HG02798 (cell line): ENCODE data around the gene ACSF2.

Experiments used
- ATAC-seq: cut with Tn5 transposase; IDR thresholded peaks from one replicate; pipeline ENCODE4 v1.9.1; 2021; ENCODE audit warnings: mild to moderate bottlenecking; ENCODE audit not compliant: unreplicated experiment, poor library complexity

ACSF2 gene

DNA sequence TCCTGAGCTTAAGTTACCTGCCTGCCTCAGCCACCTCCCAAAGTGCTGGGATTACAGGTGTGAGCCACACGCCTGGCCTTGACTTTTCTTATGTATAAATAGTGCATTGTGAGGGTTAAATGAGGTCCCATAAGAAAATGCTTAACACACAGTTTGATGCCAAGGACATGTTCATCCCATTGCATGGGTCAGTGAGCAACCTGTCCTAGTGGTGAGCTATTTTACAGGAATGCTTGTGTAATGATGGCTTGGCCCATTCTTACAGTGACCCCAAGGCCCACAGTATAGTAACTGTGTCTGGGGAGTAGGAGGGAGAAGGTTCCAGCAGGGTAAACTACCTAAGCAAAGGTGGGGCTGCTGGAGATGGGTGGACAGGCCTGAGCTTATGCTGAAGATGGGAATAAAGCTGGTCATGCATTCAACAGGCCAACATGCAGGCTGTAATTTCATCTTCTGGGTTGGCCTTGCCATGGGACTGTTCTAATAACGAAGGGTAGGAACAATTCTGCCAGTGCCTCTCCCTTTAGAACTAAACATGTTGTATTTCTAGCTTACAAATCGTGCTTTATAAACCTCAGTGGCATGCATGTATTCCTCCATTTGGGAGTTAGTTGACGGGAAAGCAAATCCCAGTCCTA is 6.2 kb downstream of the ACSF2 start:
- no peak for ATAC-seq

DNA sequence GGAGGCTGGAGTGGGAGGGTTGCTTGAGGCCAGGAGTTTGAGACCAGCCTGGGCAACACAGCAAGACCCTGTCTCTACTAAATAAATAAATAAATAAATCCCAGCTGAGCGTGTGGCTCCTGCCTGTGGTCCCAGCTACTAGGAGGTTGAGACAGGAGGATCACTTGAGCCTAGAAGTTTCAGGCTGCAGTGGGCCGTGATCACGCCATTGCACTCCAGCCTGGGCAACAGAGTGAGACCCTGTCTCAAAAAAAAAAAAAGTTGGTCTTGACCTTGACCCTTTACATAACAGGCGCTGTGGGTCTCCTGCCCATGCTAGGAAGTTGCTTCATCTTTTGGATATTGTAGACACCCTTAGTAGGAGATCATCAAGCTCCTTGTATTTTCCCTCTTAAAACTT is 11.4 kb downstream of the ACSF2 start:
- no peak for ATAC-seq

DNA sequence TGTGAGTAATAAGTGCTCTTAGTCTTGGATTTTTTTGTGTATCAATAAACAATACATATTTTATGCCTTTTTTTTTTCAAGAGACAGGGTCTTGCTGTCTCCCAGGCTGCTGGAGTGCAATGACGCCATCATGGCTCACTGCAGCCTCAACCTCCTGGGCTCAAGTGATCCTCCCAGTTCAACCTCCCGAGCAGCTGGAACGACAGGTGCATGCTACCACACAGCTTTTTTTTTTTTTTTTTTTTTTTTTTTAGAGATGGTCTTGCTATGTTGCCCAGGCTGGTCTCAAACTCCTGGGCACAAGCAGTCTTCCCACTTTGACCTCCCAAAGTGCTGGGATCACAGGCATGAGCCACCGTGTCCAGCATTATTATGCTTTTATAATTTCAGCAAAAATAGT is 13.0 kb downstream of the ACSF2 start:
- no peak for ATAC-seq

DNA sequence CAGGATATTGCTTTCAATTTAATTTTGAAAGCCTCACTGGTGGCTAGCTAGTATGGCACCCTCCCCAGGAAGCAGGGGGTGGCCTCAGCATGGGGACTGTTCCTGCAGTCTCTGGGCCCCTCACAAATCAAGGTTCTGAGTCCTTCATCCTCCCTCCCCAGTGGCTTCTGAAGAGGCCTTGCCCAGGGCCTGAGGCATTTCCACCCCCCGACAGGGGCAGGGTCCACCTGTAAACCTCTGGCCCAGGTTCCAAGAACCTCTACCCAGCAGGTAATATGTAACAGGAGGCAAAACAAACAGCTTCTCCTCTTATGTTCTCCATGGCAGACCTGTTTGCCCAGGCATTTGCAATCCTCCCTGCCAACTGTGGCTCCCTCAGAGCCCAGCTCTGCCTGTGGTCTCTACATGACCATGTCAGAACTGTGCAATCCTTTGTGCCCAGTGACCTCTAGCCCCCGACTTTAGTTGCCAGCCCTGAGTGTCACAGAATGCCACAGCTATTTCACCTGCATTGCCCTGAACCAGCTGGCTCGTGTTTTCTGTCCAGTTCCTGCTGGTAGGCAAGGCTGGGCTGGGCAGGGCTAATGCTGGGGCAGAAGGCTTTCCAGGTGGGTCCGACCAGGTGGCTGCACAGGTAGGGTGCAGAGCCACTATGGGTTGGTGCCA is 14.3 kb downstream of the ACSF2 start:
- no peak for ATAC-seq

DNA sequence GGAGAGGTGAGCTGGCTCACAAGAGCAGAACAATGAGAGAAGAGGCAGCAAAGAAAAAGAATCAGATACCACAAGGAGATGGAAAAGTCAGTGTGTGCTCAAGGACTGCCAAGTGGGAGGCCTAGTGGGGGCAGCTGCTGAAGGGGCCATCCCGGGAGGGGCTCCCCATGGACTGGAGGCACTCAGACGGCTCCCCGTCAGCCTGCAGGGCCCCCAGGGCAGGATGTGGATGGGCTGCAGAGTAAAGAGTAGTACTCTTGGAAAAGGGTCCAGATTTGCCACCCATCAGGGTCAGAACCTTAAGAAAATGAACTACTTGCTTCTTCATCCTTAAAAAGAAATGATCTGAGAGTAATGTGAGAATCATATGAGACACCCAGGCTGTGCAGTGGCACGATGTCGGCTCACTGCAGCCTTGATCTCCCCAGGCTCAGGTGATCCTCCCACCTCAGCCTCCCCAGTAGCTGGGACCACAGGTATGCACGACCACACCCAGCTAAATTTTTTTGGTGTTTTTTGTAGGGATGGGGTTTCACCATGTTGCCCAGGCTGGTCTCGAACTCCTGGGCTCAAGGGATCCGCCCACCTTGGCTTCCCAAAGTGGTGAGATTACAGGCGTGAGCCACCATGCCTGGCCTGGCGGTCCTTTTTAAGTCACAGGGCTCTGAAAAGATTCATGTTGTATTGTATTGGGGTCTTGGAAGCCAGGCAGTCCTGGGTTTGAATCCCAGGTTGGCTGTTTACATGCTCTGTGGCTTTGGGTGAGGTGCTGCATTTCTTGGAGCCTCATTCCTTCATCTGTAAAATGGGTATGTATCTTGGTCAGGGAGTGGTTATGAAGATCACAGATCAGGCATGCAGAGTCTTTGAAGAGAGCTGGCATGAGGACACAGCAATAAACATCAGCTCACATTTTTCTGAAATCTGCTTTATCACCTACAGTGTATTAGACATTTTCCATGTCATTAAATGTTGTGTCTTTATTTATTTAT is 15.1 kb downstream of the ACSF2 start:
- no peak for ATAC-seq

DNA sequence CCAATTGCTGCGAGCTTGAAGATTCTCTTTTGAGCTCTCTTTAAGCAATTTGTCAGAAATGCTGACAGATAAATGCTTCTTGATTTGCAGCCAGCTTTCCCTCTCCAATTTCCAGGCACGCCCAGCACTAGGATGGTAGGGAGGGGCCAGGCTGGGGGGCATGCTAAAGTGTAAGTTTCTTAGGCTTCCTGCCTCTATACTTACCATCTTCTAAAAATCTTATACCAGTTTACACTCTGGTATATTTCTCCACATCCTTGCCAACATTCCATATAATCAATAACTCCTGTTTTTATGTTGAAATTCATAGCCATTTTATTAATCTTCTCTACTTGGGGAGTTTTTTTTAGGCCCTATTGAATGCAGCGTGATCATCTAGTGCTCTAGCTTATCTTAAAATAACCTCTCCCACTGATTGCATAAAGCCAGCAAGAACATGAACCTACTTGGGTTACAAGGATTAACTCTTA is 17.5 kb downstream of the ACSF2 start:
- no peak for ATAC-seq

DNA sequence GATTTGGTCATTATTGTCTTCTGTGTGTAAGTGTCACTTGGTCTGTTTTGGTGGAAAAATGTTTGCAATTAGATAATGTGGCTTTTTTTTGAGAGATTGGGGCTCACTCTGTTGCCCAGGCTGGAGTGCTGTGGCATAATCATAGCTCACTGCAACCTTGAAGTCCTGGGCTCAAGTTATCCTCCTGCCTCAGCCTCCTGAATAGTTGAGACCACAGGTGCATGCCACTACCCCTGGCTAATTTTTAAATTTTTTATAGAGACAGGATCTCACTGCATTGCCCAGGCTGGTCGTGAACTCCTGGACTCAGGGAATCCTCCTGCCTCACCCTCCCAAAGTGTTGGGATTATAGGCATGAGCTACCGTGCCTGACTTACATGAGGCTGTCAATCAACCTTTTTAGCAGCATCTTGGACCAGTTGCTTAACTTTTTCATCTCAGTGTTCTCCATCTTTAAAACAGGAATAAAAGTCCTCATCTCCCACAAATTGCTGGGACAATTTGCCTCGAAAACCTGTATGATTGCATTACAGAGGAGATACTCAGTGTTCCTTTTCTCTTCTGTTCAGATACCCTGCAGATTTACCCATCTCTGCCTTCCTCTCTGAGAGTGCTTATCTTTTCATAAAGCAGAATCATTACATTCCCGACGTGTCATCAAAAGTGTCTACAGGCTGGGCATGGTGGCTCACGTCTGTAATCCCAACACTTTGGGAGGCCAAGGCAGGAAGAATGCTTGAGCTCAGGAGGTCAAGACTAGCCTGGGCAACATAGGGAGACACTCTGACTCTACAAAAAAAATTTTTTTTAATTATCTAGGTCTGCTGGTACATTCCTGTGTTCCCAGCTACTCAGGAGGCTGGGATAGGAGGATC is 19.1 kb downstream of the ACSF2 start:
- no peak for ATAC-seq

DNA sequence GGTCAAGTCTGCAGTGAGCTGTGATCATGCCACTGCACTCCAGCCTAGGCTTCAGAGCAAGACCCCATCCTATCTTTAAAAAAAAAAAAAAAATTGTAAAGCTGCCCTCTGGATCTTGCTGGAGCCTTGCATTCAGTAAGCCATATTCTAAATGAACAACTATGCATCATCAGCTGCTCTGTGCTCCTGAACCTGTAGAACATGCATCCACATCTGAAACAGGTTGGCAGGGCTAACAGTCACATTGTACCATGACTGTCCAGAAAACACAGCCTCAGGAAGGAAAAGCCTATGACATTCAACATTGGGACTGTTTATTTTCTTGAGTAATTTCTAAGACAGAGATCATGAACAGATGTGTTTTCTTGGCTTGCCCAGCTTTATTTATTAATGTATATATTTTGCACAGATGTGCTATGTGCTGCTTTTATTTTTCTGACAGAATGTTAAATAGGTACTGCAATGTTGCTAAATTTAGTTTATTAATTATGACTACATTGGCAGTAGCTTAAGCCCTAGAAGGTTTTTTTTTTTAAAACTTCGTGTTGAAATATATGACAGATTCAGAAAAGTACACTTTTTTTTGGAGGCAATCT is 19.8 kb downstream of the ACSF2 start:
- no peak for ATAC-seq

DNA sequence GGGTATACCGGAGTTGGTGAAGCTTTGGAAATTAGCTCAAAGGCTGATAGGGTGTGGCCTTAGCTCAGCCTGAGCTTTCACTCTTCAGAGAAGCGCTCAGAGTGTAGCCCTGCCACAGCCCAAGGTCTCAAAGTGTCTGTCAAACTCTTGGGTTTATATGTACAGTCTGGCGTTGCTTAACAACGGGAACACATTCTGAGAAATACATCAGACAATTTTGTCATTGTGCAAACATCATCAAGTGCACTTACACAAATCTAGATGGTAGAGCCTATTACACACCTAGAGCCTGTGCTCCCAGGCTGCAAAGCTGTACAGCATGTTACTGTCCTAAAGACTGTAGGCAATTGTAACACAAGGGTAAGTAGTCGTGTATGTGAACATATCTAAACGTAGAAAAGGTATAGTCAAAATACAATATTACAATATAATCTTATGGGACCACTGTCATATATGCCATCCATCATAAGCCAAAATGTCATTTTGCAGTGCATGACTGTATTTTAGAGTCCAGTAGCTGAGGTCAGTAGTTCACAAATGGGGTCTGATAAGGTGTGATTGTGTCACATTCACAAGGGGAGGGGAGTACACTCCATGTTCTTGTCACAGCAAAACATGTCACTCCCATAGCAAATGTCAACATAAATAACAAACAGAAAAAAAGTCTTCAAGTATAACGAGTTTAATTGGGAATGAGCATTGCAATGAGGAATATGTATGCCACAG is 22.0 kb downstream of the ACSF2 start:
- ATAC-seq, result no peak

DNA sequence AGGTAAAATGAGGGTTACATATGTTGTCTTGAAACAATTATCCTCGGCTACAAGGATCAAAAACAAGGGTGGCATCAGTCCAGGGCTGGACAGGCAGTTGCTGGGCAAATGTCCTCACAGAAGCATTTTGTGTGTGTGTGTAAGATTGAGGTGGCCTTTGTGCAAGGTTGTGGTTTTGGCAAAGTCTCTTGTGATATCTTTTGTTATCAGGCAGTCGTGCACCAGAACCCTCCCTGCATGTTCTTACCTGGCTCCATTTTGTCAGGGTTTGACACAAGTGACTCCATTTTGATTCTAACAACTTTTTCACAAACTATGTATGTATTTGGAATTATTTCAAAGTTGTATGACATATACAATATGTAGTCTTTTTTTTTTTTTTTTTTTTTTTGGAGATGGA is 22.6 kb downstream of the ACSF2 start:
- no peak for ATAC-seq

DNA sequence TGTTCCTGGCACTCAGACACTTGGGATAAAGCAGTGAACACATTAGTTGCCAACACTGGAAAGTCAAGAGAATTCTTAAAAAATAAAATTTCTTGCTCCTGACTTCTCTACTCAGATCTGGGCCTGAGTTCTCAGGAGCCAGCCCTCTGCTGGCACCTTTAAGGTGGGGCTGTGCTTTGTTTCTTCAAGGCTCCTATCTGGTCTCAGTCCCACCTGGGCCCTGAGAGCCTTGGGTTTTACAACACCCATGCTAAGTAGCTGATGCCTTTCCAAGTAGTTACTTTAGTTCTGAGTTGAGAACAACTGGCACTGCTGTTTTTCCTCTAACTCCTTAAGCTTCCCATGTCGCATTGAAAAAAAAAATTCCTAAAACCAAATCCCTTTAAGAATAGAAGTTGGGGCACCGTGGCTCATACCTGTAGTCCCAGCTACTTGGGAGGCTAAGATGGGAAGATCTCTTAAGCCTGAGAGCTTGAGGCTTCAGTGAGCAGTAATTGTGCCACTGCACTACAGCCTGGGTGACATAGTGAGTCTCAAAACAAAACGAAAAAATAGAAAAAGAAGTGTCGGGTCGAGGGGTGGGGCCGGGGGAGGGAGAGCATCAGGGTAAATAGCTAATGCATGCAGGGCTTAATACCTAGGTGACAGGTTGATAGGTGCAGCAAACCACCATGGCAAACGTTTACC is 26.1 kb downstream of the ACSF2 start:
- no peak for ATAC-seq

DNA sequence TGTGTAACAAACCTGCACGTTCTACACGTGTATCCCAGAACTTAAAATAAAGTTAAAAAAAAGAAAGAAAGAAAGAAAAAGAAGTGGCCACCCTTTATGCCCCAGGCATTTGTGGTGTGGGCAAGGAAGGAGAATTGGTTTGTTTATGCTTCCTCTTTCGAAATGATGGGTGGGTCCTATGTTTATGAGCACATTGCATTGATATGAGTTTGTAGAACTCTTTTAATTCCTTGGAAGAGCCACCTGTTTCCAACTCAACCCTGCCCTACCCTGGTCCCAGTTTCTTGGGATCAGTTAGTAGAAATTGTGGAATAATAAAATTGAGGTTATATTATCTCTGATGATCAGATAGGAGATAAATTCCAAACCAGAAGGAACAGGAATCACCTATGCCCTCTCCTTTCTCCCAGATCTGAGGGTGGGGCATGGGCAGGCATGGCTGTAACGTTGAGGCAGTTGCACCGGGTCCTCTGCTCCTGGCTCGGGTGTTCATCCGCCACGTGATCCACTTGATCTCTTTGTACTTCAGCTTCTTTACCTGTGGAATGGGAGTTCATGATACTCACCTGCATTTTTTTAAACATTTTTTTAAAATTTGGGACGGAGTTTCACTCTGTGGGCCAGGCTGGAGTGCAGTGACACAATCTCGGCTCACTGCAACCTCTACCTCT is 26.7 kb downstream of the ACSF2 start:
- ATAC-seq, result no peak

DNA sequence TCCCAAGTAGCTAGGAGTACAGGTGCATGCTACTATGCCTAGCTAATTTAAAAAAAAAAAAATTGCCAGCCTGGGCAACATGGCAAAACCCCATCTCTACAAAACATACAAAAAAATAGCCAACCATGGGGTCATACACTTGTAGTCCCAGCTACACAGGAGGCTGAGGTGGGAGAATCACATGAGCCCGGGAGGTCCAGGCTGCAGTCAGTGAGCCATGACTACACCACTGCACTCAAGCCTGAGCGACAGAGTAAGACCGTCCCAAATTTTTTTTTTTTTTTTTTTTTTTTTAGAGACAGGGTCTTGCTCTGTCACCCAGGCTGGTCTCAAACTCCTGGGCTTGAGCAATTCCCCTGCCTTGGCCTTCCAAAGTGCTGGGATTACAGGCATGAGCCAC is 27.9 kb downstream of the ACSF2 start:
- ATAC-seq, result no peak

DNA sequence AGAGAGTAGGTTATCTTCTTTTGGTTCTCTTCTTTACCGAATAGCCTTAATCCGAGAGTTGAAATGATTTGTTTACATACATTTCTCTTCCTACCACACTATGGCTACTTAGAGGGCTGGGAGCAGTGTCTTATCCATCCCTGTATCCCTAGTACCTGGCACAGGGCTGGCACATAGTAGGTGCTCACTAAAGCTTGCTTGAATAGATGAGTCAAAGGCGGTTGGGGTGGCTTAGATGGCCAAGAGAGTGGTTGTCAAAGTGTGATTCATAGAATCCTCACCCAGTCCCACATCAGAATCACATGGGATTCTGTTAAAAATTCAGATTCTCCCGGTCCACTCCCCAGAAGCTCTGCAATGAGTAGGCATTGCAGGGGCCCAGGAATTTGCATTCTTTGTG is 31.6 kb downstream of the ACSF2 start:
- no peak for ATAC-seq

DNA sequence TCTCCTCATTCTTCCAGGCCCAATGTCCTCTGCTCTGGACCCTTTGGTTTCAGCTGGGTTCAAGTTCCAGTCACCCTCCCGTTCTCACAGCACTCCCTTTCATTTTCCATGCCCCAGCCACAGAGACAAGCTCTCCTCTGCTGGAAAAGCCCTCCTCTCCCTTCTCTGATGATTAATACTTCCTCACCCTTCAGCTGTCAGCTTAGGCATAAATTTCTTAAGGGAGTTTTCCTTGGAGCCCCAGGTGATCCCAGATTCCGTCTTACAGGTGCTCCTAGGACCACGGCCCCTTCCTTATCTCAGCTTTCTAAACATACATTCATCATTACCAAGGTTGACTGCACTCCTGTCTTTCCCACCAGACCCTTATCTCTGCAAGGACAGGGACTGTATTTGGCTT is 32.3 kb downstream of the ACSF2 start:
- no peak for ATAC-seq

DNA sequence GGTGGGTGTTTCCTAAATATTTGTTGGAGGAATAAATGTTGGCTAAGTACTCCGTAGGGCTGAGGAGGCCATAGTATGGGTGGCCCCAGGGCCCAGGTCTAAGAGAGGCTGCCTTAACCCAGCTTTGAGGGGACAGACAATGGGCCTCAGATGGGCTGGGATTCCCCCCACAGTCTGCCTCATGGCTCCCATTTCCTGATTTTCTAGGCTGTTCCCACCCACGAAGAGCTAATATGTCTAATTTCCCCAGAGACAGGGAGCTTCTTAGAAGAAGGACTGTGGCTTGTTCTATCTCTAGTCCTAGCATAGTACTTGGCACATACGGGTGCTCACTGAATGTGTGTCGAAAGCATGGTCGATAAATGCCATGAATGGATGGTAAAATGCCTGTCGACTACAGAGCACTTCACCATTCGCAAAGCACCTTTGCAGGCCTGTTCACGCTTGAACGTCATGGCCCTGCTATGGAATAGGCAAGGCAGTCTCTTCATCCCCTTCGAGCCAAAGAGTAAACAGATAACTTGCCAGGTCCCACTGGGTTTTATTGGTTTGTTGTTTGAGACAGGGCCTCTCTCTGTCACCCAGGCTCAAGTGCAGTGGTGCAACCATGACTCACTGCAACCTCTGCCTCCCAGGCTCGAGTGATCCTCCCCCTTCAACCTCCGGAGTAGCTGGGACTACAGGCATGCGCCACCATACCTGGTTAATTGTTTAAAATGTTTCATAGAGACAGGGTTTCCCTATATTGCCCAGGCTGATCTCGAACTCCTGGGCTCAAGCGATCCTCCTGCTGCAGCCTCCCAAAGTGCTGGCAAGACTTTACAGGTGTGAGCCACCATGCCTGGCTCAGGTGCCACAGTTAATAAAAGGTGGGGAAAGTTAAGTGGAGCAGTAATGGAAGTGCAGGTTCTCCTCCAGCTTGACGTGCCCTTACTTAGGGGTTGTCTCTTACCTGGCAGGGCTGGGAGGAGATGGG is 33.0 kb downstream of the ACSF2 start:
- no peak for ATAC-seq

DNA sequence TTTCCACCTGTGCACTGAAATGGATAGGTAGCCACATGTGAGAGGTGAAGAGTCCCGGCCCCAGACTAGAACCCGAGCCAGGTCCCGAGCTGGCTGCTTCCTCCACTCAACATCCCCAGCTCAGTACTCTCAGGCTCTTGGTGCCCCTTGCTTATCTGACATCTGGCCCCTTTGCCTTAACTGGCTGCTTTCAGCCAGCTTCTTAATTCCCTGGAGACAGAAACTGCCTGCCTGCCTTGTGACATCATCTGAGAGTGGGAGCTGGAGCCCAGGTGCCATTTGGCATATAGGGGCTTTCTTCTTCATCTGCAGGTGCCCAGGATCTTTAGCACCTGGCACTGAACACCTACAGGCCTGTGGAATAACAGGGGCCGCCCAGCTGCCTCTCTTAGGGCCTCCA is 33.7 kb downstream of the ACSF2 start:
- ATAC-seq, result no peak
